ENCODE data around the gene TTBK2.

DNA sequence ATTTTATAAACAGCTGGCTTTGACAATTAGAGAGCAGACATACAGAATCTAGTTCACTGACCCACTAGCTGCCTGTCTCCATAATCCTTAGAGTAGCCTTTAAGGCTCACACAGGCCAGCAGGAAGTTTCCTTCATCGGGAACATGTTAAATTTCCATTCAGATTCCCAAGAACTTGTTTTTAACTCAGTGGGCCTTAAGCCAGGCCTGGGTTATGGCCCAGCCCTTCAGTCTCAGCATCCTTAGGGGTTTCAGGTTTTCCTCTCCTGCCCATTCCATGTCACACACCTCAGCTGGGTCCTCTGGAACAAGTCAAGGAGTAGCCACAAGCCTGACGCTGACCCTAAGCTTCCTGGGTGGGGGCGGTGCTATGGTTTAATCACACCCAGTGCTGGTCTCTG, 198.7 kb downstream of the TTBK2 start:
- TF ChIP-seq, protein P1, sequence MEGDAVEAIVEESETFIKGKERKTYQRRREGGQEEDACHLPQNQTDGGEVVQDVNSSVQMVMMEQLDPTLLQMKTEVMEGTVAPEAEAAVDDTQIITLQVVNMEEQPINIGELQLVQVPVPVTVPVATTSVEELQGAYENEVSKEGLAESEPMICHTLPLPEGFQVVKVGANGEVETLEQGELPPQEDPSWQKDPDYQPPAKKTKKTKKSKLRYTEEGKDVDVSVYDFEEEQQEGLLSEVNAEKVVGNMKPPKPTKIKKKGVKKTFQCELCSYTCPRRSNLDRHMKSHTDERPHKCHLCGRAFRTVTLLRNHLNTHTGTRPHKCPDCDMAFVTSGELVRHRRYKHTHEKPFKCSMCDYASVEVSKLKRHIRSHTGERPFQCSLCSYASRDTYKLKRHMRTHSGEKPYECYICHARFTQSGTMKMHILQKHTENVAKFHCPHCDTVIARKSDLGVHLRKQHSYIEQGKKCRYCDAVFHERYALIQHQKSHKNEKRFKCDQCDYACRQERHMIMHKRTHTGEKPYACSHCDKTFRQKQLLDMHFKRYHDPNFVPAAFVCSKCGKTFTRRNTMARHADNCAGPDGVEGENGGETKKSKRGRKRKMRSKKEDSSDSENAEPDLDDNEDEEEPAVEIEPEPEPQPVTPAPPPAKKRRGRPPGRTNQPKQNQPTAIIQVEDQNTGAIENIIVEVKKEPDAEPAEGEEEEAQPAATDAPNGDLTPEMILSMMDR (IDR thresholded peaks at IDR 0.05; ENCODE audit: low read depth, low read length): no peak
- no peak for TF ChIP-seq EZH2phosphoT487 (IDR thresholded peaks at IDR 0.05; ENCODE audit: low read depth)

All from OCI-LY3 (cell line).